ENCODE measurements around the gene DHRSX. TPM values are rescaled to one million over a fixed set of nuclear protein-coding genes. Genes with fewer than 3 reads are reported as not detected.

The DHRSX gene
- polyA plus RNA-seq, 1 donor from 2014 or later: 15.7 TPM

GRCh38 chrX:2228536-2228935 is 272.2 kb downstream of the DHRSX start:
- no peak overlapping the region for H3K4me3 ChIP-seq (ENCODE audit: low read length)
- TF ChIP-seq POLR2AphosphoS5 (IDR thresholded peaks at IDR 0.05) (no peak), MXI1 (conservative IDR thresholded peaks at IDR 0.05; ENCODE audit: poor library complexity, severe bottlenecking) (no peak), TAF1 (IDR thresholded peaks at IDR 0.05; ENCODE audit: low read depth) (no peak), EP300 (conservative IDR thresholded peaks at IDR 0.05; ENCODE audit: poor library complexity, severe bottlenecking) (no peak), REST (IDR thresholded peaks at IDR 0.05; ENCODE audit: borderline replicate concordance) (no peak), EZH2 (IDR thresholded peaks at IDR 0.05; ENCODE audit: borderline replicate concordance, insufficient read depth, low read length, poor library complexity, severe bottlenecking) (no peak), RAD21 (conservative IDR thresholded peaks at IDR 0.05) (no peak), SMC3 (conservative IDR thresholded peaks at IDR 0.05; ENCODE audit: poor library complexity) (no peak)
- no peaks in the 10 kb centered on the region for H3K9me3 ChIP-seq (ENCODE audit: low read length)
- no peaks in the 10 kb centered on the region for H3K79me2 ChIP-seq (replicated peaks; ENCODE audit: insufficient read depth, low read length)
- H3K27me3 ChIP-seq (ENCODE audit: insufficient read depth, low read depth, low read length): no peaks in the 10 kb centered on the region
- peaks cover under 1% of the 10 kb centered on the region for H3F3A ChIP-seq (ENCODE audit: insufficient read depth, low read length, poor library complexity, severe bottlenecking)
- no peaks in the 10 kb centered on the region for H3K36me3 ChIP-seq (ENCODE audit: insufficient read depth, low read length)
- H3K27ac ChIP-seq (ENCODE audit: low read length): no peak overlapping the region
- H3K9me2 ChIP-seq (ENCODE audit: insufficient read depth, low read length): no peaks in the 10 kb centered on the region
- no peak overlapping the region for H3K9ac ChIP-seq (ENCODE audit: low read length)
- H2AFZ ChIP-seq (ENCODE audit: low read depth, low read length): no peak overlapping the region
- no peaks in the 10 kb centered on the region for H4K20me1 ChIP-seq (ENCODE audit: insufficient read depth)
- H3K4me2 ChIP-seq (ENCODE audit: low read length): no peak overlapping the region

GRCh38 chrX:2226906-2227656 is 273.7 kb downstream of the DHRSX start:
- Histone ChIP-seq H2AFZ (ENCODE audit: low read depth, low read length) (no peak overlapping the region), H3K9me3 (ENCODE audit: low read length) (no peaks in the 10 kb centered on the region), H3K9ac (ENCODE audit: low read length) (no peak overlapping the region), H3K4me3 (ENCODE audit: low read length) (no peak overlapping the region), H3F3A (ENCODE audit: insufficient read depth, low read length, poor library complexity, severe bottlenecking) (no peaks in the 10 kb centered on the region), H3K9me2 (ENCODE audit: insufficient read depth, low read length) (no peaks in the 10 kb centered on the region), H3K36me3 (ENCODE audit: insufficient read depth, low read length) (peaks cover 7% of the 10 kb centered on the region), H3K27ac (ENCODE audit: low read length) (no peak overlapping the region), H3K27me3 (ENCODE audit: insufficient read depth, low read depth, low read length) (no peaks in the 10 kb centered on the region), H4K20me1 (ENCODE audit: insufficient read depth) (no peaks in the 10 kb centered on the region), H3K4me2 (ENCODE audit: low read length) (no peak overlapping the region), H3K79me2 (replicated peaks; ENCODE audit: insufficient read depth, low read length) (no peaks in the 10 kb centered on the region)
- TF ChIP-seq EZH2 (IDR thresholded peaks at IDR 0.05; ENCODE audit: borderline replicate concordance, insufficient read depth, low read length, poor library complexity, severe bottlenecking) (no peak), POLR2AphosphoS5 (IDR thresholded peaks at IDR 0.05) (no peak), TAF1 (IDR thresholded peaks at IDR 0.05; ENCODE audit: low read depth) (no peak), EP300 (conservative IDR thresholded peaks at IDR 0.05; ENCODE audit: poor library complexity, severe bottlenecking) (no peak), REST (IDR thresholded peaks at IDR 0.05; ENCODE audit: borderline replicate concordance) (no peak), MXI1 (conservative IDR thresholded peaks at IDR 0.05; ENCODE audit: poor library complexity, severe bottlenecking) (no peak), SMC3 (conservative IDR thresholded peaks at IDR 0.05; ENCODE audit: poor library complexity) (no peak), CTCF (IDR thresholded peaks at IDR 0.05; ENCODE audit: poor library complexity, severe bottlenecking) (no peak), RAD21 (conservative IDR thresholded peaks at IDR 0.05) (no peak)

Measured in neural cell (in vitro differentiated cells).